Mucosa of stomach (tissue), 1 donor: ENCODE results near the gene PCMTD2.

Experiments used
- H3K27me3 ChIP-seq: one replicate; pipeline ENCODE4 v1.7.0; 2013; ENCODE audit warnings: mild to moderate bottlenecking, low read length; ENCODE audit not compliant: control insufficient read depth, insufficient read depth
- H3K36me3 ChIP-seq: one replicate; pipeline ENCODE4 v1.7.0; 2013; ENCODE audit warnings: low read length; ENCODE audit not compliant: control insufficient read depth, insufficient read depth
- H3K4me1 ChIP-seq: one replicate; pipeline ENCODE4 v1.7.0; 2013; ENCODE audit warnings: mild to moderate bottlenecking, low read length; ENCODE audit not compliant: control insufficient read depth, insufficient read depth
- H3K4me3 ChIP-seq: one replicate; pipeline ENCODE4 v1.7.0; 2013; ENCODE audit warnings: low read length
- H3K9ac ChIP-seq: one replicate; pipeline ENCODE4 v1.7.0; 2013; ENCODE audit warnings: mild to moderate bottlenecking, low read length, moderate library complexity
- H3K9me3 ChIP-seq: one replicate; pipeline ENCODE4 v1.7.0; 2013; ENCODE audit warnings: mild to moderate bottlenecking, low read length, moderate library complexity; ENCODE audit not compliant: control insufficient read depth
- donor health status: Pancreatic carcinoma.

PCMTD2 gene

GRCh38 chr20:64256282-64256935, 861 bp downstream of the PCMTD2 start:
- peak overlapping the region; percentile 77 for H3K9ac ChIP-seq
- no peaks in the 10 kb centered on the region for H3K36me3 ChIP-seq
- no peaks in the 10 kb centered on the region for H3K27me3 ChIP-seq
- H3K4me1 ChIP-seq = peaks cover 16% of the 10 kb centered on the region
- no peaks in the 10 kb centered on the region for H3K9me3 ChIP-seq
- H3K4me3 ChIP-seq = peak overlapping the region; percentile 27

DNA sequence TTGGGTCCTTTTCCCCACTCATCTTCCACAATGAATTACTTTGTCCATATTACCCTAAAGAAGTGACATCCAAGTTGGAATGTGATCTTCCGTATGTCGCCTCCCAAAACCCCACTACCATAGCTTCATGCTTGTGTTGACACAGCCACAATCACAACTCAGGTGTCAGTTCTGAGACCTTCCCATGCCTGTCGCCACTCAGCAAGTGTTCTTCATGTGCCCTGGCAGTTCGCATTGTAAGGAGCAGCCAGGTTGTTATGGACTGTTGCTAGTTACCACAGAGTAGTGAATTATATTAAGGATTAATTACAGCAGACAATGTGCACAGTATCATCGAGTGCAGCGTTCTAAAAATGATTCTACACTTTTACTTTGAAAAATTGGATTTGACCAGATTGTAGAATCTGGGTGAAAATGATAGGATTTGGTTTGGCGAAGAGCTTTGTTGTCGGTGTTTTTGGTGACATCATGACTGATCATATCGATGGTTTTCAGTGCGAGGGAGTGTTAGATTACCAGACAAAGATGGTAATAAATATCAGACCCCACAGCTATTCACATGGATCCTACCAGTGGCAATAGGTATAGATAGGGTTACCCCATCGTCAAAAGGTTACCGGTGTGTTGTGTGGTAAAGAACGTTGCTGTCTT, 1.7 kb downstream of the PCMTD2 start:
- Histone ChIP-seq H3K9ac (no peak overlapping the region), H3K27me3 (no peaks in the 10 kb centered on the region), H3K36me3 (no peaks in the 10 kb centered on the region), H3K9me3 (no peaks in the 10 kb centered on the region), H3K4me1 (peaks cover 16% of the 10 kb centered on the region), H3K4me3 (no peak overlapping the region)

- no peaks in the 10 kb centered on the region for H3K9me3 ChIP-seq
- H3K9ac ChIP-seq = no peak overlapping the region
- H3K4me1 ChIP-seq = peaks cover 16% of the 10 kb centered on the region
Observed at GRCh38 chr20:64258071-64258823, 2.7 kb downstream of the PCMTD2 start.

GRCh38 chr20:64260239-64260638, 4.7 kb downstream of the PCMTD2 start:
- H3K9ac ChIP-seq = no peak overlapping the region
- H3K4me1 ChIP-seq = peaks cover 10% of the 10 kb centered on the region
- H3K9me3 ChIP-seq = no peaks in the 10 kb centered on the region

More at GRCh38 chr20:64258071-64258823, 2.7 kb downstream of the PCMTD2 start:
- Histone ChIP-seq H3K4me3 (no peak overlapping the region), H3K36me3 (no peaks in the 10 kb centered on the region), H3K27me3 (no peaks in the 10 kb centered on the region)

GRCh38 chr20:64261138-64261537, 5.6 kb downstream of the PCMTD2 start:
- no peak overlapping the region for H3K4me3 ChIP-seq
- peaks cover 8% of the 10 kb centered on the region for H3K4me1 ChIP-seq
- H3K9ac ChIP-seq = no peak overlapping the region
- H3K36me3 ChIP-seq = no peaks in the 10 kb centered on the region
- H3K27me3 ChIP-seq = no peaks in the 10 kb centered on the region
- no peaks in the 10 kb centered on the region for H3K9me3 ChIP-seq

More at GRCh38 chr20:64260239-64260638, 4.7 kb downstream of the PCMTD2 start:
- H3K36me3 ChIP-seq = no peaks in the 10 kb centered on the region
- H3K4me3 ChIP-seq = no peak overlapping the region
- no peaks in the 10 kb centered on the region for H3K27me3 ChIP-seq

DNA sequence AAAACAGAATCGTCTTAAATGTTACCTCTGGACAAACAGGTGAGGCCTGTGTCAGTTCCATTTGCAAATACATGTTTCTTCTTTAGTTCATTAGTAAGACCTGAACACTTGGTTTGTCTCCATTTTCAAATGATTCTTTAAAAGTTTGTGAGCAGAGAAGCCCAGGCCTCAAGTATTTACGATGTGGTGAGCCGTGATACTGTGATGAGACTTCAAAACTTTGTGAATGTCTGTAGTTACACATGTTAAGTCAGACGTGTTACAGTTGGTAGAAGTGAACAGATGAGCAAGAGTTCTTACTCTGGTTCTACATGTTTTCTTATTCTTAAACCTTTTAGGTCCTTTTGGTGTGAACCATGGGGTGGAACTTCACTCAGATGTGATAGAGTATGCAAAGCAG, 8.5 kb downstream of the PCMTD2 start:
- H3K27me3 ChIP-seq = no peaks in the 10 kb centered on the region
- H3K4me1 ChIP-seq = no peaks in the 10 kb centered on the region
- H3K9me3 ChIP-seq = no peaks in the 10 kb centered on the region
- no peak overlapping the region for H3K9ac ChIP-seq
- no peaks in the 10 kb centered on the region for H3K36me3 ChIP-seq
- no peak overlapping the region for H3K4me3 ChIP-seq

DNA sequence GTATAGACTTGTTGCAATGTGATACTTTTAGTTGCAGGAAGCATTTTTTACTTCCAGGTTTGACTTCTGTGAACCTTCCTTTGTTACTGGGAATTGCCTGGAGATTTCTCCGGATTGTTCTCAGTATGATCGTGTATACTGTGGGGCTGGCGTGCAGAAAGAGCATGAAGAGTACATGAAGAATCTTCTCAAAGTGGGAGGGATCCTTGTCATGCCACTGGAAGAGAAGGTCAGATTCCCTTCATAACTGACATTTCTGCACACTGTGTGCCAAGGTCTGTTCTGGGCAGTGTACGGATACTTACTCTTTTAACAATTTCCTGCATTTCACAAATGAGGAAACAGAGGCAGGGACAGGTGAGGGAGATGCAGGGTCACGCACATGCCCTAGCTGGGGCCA, 9.7 kb downstream of the PCMTD2 start:
- H3K4me3 ChIP-seq = no peak overlapping the region
- no peak overlapping the region for H3K9ac ChIP-seq
- H3K9me3 ChIP-seq = no peaks in the 10 kb centered on the region
- H3K36me3 ChIP-seq = no peaks in the 10 kb centered on the region
- H3K27me3 ChIP-seq = no peaks in the 10 kb centered on the region
- no peaks in the 10 kb centered on the region for H3K4me1 ChIP-seq

DNA sequence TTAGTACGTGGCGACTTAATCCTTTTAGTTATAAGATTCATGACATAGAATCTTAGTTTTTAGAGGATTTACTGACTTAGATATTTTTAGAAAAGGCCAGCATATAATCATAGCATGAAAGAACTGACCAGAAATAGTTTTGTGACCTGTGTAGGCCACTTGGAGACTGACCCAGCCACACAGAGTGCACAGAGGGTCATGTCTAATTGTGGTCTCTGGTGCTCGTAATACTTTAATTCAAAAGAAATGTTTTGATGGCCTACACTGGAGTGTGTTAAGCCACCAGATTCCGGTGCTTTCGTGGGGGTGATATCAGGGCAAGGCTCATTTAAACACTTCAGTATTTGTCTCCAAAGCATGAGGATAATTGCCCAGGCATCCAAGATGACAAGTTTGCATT, 11.4 kb downstream of the PCMTD2 start:
- H3K4me1 ChIP-seq = no peaks in the 10 kb centered on the region

GRCh38 chr20:64268174-64268573, 12.6 kb downstream of the PCMTD2 start:
- Histone ChIP-seq H3K9ac (no peak overlapping the region), H3K4me3 (no peak overlapping the region), H3K27me3 (no peaks in the 10 kb centered on the region), H3K9me3 (no peaks in the 10 kb centered on the region), H3K4me1 (no peaks in the 10 kb centered on the region), H3K36me3 (no peaks in the 10 kb centered on the region)

More for the DNA sequence above, 11.4 kb downstream of the PCMTD2 start:
- Histone ChIP-seq H3K4me3 (no peak overlapping the region), H3K27me3 (no peaks in the 10 kb centered on the region), H3K9ac (no peak overlapping the region), H3K36me3 (no peaks in the 10 kb centered on the region), H3K9me3 (no peaks in the 10 kb centered on the region)

DNA sequence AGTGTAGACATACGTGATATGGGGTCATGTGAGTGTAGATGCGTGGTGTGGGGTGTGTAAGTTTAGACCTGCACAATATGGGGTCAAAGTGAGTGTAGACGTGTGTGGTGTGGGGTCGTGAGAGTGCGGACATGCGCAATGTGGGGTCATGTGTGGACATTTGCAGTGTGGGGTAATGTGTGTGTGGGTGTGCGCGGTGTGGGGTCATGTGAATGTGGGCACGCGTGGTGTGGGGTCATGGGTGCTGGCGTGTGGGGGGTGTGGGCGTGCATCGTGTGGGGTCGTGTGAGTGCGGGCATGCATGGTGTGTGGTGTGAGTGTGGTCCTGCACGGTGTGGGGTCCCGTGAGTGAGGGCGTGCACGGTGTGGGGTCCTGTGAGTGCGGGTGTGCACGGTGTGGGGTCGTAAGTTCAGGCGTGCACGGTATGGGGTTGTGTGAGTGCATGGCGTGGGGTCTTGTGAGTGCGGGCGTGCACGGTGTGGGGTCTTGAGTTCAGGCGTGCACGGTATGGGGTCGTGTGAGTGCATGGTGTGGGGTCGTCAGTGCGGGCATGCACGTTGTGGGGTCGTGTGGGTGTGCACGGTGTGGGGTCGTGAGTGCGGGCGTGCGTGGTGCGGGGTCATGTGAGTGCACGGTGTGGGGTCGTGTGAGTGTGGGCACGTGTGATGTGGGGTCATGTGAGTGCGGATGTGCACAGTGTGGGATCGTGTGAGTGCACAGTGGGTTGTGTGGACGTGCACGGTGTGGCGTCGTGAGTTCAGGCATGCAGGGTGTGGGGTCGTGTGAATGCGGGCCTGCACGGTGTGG, 14.3 kb downstream of the PCMTD2 start:
- no peaks in the 10 kb centered on the region for H3K4me1 ChIP-seq
- no peak overlapping the region for H3K9ac ChIP-seq
- H3K27me3 ChIP-seq = no peaks in the 10 kb centered on the region
- no peaks in the 10 kb centered on the region for H3K9me3 ChIP-seq
- no peaks in the 10 kb centered on the region for H3K36me3 ChIP-seq
- H3K4me3 ChIP-seq = no peak overlapping the region

- no peaks in the 10 kb centered on the region for H3K27me3 ChIP-seq
- H3K9ac ChIP-seq = no peak overlapping the region
- H3K4me3 ChIP-seq = no peak overlapping the region
- H3K36me3 ChIP-seq = no peaks in the 10 kb centered on the region
- H3K4me1 ChIP-seq = no peaks in the 10 kb centered on the region
- H3K9me3 ChIP-seq = no peaks in the 10 kb centered on the region
Observed at GRCh38 chr20:64271636-64272035, 16.1 kb downstream of the PCMTD2 start.
